GM12878 (cell line): ENCODE measurements around the gene CACNA2D2. TPM values are rescaled to one million over a fixed set of nuclear protein-coding genes. Genes with fewer than 3 reads are reported as not detected.

Experiments
- ATAC-seq: fragments of 200-7000 bp; cut with Tn5 transposase; 3 replicates; pipeline ENCODE4 v1.9.1; 2020; ENCODE audit warnings: mild to moderate bottlenecking, moderate library complexity
- BruUV-seq: library from RNA; stranded (reverse); fragments of 400-500 nt; replicated peaks from 2 replicates; lab custom pipeline; 2021; lab: Mats Ljungman, UMichigan
- CTCF ChIA-PET: fragments of 300-600 bp; sonication (Branson Sonifier 250); formaldehyde crosslinking; extraction: SDS; loops from one replicate; lab custom pipeline; 2021; ENCODE audit warnings: inconsistent platforms; lab: Yijun Ruan, JAX
- POLR2A ChIA-PET: fragments of 350-600 bp; formaldehyde crosslinking; extraction: SDS; loops from one replicate; lab custom pipeline; 2021; ENCODE audit warnings: inconsistent platforms; lab: Charles Lee
- RAD21 ChIA-PET: fragments of 300-600 bp; sonication (Branson Sonifier 250); formaldehyde crosslinking; loops from one replicate; lab custom pipeline; 2023; ENCODE audit warnings: antibody characterized with exemption; ENCODE audit not compliant: unreplicated experiment; lab: Charles Lee
- SMC1A ChIA-PET: fragments of 300-600 bp; sonication (Branson Sonifier 250); formaldehyde crosslinking; loops from one replicate; lab custom pipeline; 2023; ENCODE audit not compliant: unreplicated experiment, uncharacterized antibody; lab: Charles Lee
- DNase-seq: peaks from one replicate; pipeline ENCODE4 v3.0.0-alpha.2; 2011; ENCODE audit warnings: low read depth, low spot score
- FAIRE-seq: peaks from 3 replicates; lab custom pipeline; 2011; peaks lifted over from hg19 to GRCh38; lab: Jason Lieb, UNC
- H2AFZ ChIP-seq: 2 replicates; pipeline ENCODE4 v1.6.0; 2011; ENCODE audit warnings: low read depth, low read length, control low read depth; ENCODE audit not compliant: control insufficient read depth
- H3K27ac ChIP-seq: 2 replicates; pipeline ENCODE4 v1.5.1; 2011; ENCODE audit warnings: control low read depth; ENCODE audit not compliant: control insufficient read depth, insufficient read depth
- H3K27me3 ChIP-seq, 2 experiments: replicated peaks in 1 of 2; 2 replicates each; pipeline versions ENCODE4 v1.6.0 to v1.6.1; 2011; ENCODE audit warnings: low read length in 1 of 2; ENCODE audit not compliant: control insufficient read depth in 2 of 2, insufficient read depth in 2 of 2
- H3K36me3 ChIP-seq, 2 experiments: 2 replicates each; pipeline ENCODE4 v1.5.1; 2011; ENCODE audit warnings: low read length in 1 of 2; ENCODE audit not compliant: control insufficient read depth in 2 of 2, insufficient read depth in 2 of 2
- H3K4me1 ChIP-seq: 2 replicates; pipeline ENCODE4 v1.6.1; 2011; ENCODE audit warnings: mild to moderate bottlenecking, low read length, moderate library complexity, mixed read lengths; ENCODE audit not compliant: control insufficient read depth, insufficient read depth
- H3K4me2 ChIP-seq: 2 replicates; pipeline ENCODE4 v1.6.0; 2011; ENCODE audit warnings: control low read depth; ENCODE audit not compliant: control insufficient read depth, insufficient read depth
- H3K4me3 ChIP-seq: fragments of 200-600 bp; sonication (generic); 2 replicates; pipeline ENCODE4 v1.5.1; 2016
- H3K79me2 ChIP-seq: 2 replicates; pipeline ENCODE4 v1.6.0; 2011; ENCODE audit warnings: low read length; ENCODE audit not compliant: control insufficient read depth, insufficient read depth
- H3K9ac ChIP-seq: 2 replicates; pipeline ENCODE4 v1.8.0; 2011; ENCODE audit warnings: low read length, control low read depth, mixed read lengths; ENCODE audit not compliant: control insufficient read depth, insufficient read depth
- H3K9me3 ChIP-seq: replicated peaks from 3 replicates; pipeline ENCODE4 v1.5.1; 2011; ENCODE audit warnings: mild to moderate bottlenecking, low read length; ENCODE audit not compliant: control insufficient read depth, insufficient read depth
- H4K20me1 ChIP-seq: 2 replicates; pipeline ENCODE4 v1.6.0; 2011; ENCODE audit not compliant: control insufficient read depth, insufficient read depth
- BCL11A ChIP-seq: IDR thresholded peaks from 2 replicates; pipeline ENCODE4 v1.6.1; 2011; ENCODE audit warnings: low read depth, low read length
- CHD2 ChIP-seq: IDR thresholded peaks from 2 replicates; pipeline ENCODE4 v1.6.1; 2011; ENCODE audit warnings: low read depth, low read length, improper control_type of control experiment, borderline replicate concordance
- E4F1 ChIP-seq: fragments of 450-650 bp; IDR thresholded peaks from 2 replicates; pipeline ENCODE4 v1.6.1; 2018; ENCODE audit warnings: borderline replicate concordance, mild to moderate bottlenecking; ENCODE audit not compliant: partially characterized antibody
- EP300 ChIP-seq, 2 experiments: fragments of 150-350 bp in 1 of 2; IDR thresholded peaks; 2 replicates each; pipeline ENCODE4 v1.6.1; 2011 to 2012; ENCODE audit warnings: low read depth in 2 of 2, low read length in 2 of 2, borderline replicate concordance in 1 of 2, improper control_type of control experiment in 1 of 2, inconsistent platforms in 1 of 2; ENCODE audit not compliant: control insufficient read depth in 1 of 2
- JUNB ChIP-seq: IDR thresholded peaks from 2 replicates; pipeline ENCODE4 v1.6.1; 2016; ENCODE audit warnings: antibody characterized with exemption, mild to moderate bottlenecking
- RFX5 ChIP-seq: IDR thresholded peaks from 2 replicates; pipeline ENCODE4 v1.6.1; 2011; ENCODE audit warnings: low read depth, low read length, improper control_type of control experiment
- TBL1XR1 ChIP-seq: IDR thresholded peaks from 2 replicates; pipeline ENCODE4 v1.6.1; 2012; ENCODE audit warnings: low read depth, low read length, improper control_type of control experiment
- ZNF622 ChIP-seq: fragments of 450-650 bp; IDR thresholded peaks from 2 replicates; pipeline ENCODE4 v1.6.1; 2017; ENCODE audit warnings: mild to moderate bottlenecking, inconsistent platforms
- WGBS: methylation state at CpG from one replicate; pipeline ENCODE4 v1.1.6; 2016; ENCODE audit warnings: low lambda C conversion rate; ENCODE audit not compliant: insufficient replicate concordance, insufficient coverage; ENCODE audit errors: missing lambda C conversion rate; 5-methylcytosine and 5-hydroxymethylcytosine counted together
- in situ Hi-C: fragments of 300-500 bp; cut with MboI; formaldehyde crosslinking; loops from 9 replicates; pipeline ENCODE4 v1.14.3; 2018; ENCODE audit warnings: mixed read lengths
- intact Hi-C: fragments of 100-400 bp; cut with micrococcal nuclease; formaldehyde crosslinking; loops from one replicate; pipeline ENCODE4 v1.14.2; 2022; ENCODE audit not compliant: unreplicated experiment
- polyA plus RNA-seq, 11 experiments: library from polyadenylated mRNA; depleted of rRNA in 4 of 11; unstranded in 6 of 11; stranded (reverse) in 5 of 11; fragments of >200 nt; fragmentation: Nextera tagmentation in 4 of 11; fragmentation: Illumina TruSeq in 1 of 11; extraction: Ambion mirVana in 4 of 11; extraction: Trizol in 1 of 11; gene quantifications; 1 replicate in 1 of 11; 2 replicates in 10 of 11; pipeline versions ENCODE4 v1.2.1 to v1.2.3, GENCODE V29; 2011 to 2016; ENCODE audit warnings: inconsistent platforms in 2 of 11, missing spikeins in 2 of 11, low read depth in 1 of 11
- total RNA-seq, 4 experiments: library from RNA; depleted of rRNA in 3 of 4; stranded (reverse); fragments of >200 nt in 3 of 4; fragmentation: Illumina TruSeq in 1 of 4; extraction: Trizol in 1 of 4; gene quantifications; 2 replicates each; pipeline versions ENCODE4 v1.2.1 to v1.2.3, GENCODE V29; 2013 to 2021

CACNA2D2 gene
- total and polyA plus RNA-seq, 10 of the 15 experiments (the other 5 are each of a cell fraction or from before 2014, with no cell fraction given), result 0.03 to 0.07 TPM; not detected in 8

DNA sequence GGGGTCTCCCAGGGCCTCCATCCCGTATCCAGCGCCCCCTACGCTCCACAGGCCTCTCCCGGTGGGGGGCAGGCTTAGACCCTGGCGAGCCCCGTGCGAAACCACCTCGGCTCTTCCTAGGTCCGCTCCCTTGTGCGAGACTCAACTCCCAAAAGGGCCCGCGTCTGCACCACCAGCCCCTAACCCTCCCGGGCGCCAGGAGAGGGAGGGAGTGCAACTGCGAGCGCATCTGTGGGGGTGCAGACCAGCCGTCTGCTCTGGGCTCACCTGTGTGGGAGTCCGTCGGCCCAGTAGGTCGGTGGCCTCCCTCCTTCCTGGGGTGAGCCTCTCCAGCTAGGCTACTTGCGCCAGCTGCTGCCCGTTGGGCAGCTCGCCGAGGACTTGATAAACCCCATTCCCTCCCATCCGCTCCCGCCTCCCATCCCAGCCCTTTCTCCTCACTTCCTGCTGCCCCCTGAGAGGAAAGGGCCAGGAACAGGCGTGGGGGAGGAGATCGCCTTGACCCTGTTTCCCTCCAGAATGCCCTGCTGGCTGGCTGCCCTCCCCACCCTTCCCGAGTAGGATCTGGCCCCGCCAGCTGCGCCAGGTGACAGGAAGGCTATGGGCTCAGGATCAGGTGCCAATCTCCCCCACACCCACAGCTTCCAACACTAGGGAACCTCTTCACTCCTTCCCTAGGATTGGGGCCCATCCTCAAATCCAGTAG is 180.9 kb downstream of the CACNA2D2 start, which contains the start of gene HYAL2:
Gene HYAL2 (minus strand): TSS at position 360 of the 706 bp plus-strand sequence. CDS start 2,256 bp downstream, outside the sequence.
- Histone ChIP-seq H3K4me1 (peaks cover 17% of the 10 kb centered on the region), H3K9ac (peak within 1 kb of the TSS; percentile 83), H3K4me2 (peak within 1 kb of the TSS; percentile 64), H3K4me3 (peak within 1 kb of the TSS; percentile 70), H3K79me2 (peaks cover 15% of the 10 kb centered on the region), H3K36me3 (peaks cover 2 to 4% of the 10 kb centered on the region in 2 experiments; a peak in 2 of 4 replicates), H2AFZ (peak within 1 kb of the TSS; percentile 92), H3K27me3 (no peaks in the 10 kb centered on the region), H4K20me1 (no peaks in the 10 kb centered on the region), H3K9me3 (no peaks in the 10 kb centered on the region), H3K27ac (peak within 1 kb of the TSS; percentile 88)
- ChIA-PET RAD21 (interaction anchor here (1.2 kb wide), 1 partner anchor 14 kb away, joined by 3 read pairs; no protein-coding TSS in a partner anchor), SMC1A (interaction anchor here (1.2 kb wide), 1 partner anchor 15 kb away, joined by 3 read pairs; no protein-coding TSS in a partner anchor), POLR2A (interaction anchor here (0.7 to 2.0 kb wide), 3 partner anchors 12 to 18 kb away, joined by 3 to 8 read pairs (median 5); partner anchors contain the start of gene RASSF1), CTCF (interaction anchor here (1.2 to 5.1 kb wide), 3 partner anchors 14 to 96 kb away, joined by 3 to 72 read pairs (median 4); partner anchors contain the start of genes RASSF1 and ZMYND10)
- DNase-seq, result no peak
- no peak for FAIRE-seq
- TF ChIP-seq BCL11A (no peak), RFX5 (no peak), JUNB (no peak), CHD2 (no peak), TBL1XR1 (no peak), E4F1 (no peak), EP300 (IDR thresholded peaks at IDR 0.05; ENCODE audit: borderline replicate concordance in 1 of 2, control insufficient read depth in 1 of 2, low read depth in 2 of 2, low read length in 2 of 2) (no peak), ZNF622 (no peak)
- in situ Hi-C loops, result no loop called here
- intact Hi-C loops, result no loop called here
- ATAC-seq, result no peak
- BruUV-seq, result no TSS peak
- 91% methylated on average over 30 of the region's 31 CpGs for WGBS
